Mucosa of rectum (tissue), 2 donors: Measurements from ENCODE around the gene FBH1.
A peak's percentile ranks its signal among the peaks of the same experiment; 100 is the strongest.
"Not testable (repeated sequence)": the region's sequence is repeated elsewhere in the genome, so short reads cannot be mapped to it uniquely, and the experiment has no call there.

Experiments
- H3K27ac ChIP-seq, 2 donors: one replicate each; pipeline ENCODE4 v1.7.0; 2013; ENCODE audit warnings: inconsistent platforms in 2 of 2, low read depth in 2 of 2, low read length in 2 of 2
- H3K27me3 ChIP-seq, 2 donors: one replicate each; pipeline ENCODE4 v1.7.0; 2013; ENCODE audit warnings: low read length in 2 of 2; ENCODE audit not compliant: control insufficient read depth in 2 of 2, insufficient read depth in 2 of 2
- H3K36me3 ChIP-seq, 2 donors: one replicate each; pipeline ENCODE4 v1.7.0; 2013; ENCODE audit warnings: low read length in 2 of 2; ENCODE audit not compliant: control insufficient read depth in 2 of 2, insufficient read depth in 2 of 2
- H3K4me1 ChIP-seq, 2 donors: one replicate each; pipeline ENCODE4 v1.7.0; 2013; ENCODE audit warnings: low read length in 2 of 2, mild to moderate bottlenecking in 1 of 2; ENCODE audit not compliant: control insufficient read depth in 2 of 2, insufficient read depth in 2 of 2
- H3K4me3 ChIP-seq, 2 donors: one replicate each; pipeline ENCODE4 v1.7.0; 2013; ENCODE audit warnings: low read length in 2 of 2
- H3K9ac ChIP-seq, 2 donors: one replicate each; pipeline ENCODE4 v1.7.0; 2013; ENCODE audit warnings: low read length in 2 of 2, low read depth in 1 of 2, mild to moderate bottlenecking in 1 of 2
- H3K9me3 ChIP-seq, 2 donors: one replicate each; pipeline ENCODE4 v1.7.0; 2013; ENCODE audit warnings: low read length in 2 of 2; ENCODE audit not compliant: control insufficient read depth in 2 of 2
- donor health status: healthy.
- donor health status: Normal muscosa, but diverticular disease.

FBH1 gene

DNA sequence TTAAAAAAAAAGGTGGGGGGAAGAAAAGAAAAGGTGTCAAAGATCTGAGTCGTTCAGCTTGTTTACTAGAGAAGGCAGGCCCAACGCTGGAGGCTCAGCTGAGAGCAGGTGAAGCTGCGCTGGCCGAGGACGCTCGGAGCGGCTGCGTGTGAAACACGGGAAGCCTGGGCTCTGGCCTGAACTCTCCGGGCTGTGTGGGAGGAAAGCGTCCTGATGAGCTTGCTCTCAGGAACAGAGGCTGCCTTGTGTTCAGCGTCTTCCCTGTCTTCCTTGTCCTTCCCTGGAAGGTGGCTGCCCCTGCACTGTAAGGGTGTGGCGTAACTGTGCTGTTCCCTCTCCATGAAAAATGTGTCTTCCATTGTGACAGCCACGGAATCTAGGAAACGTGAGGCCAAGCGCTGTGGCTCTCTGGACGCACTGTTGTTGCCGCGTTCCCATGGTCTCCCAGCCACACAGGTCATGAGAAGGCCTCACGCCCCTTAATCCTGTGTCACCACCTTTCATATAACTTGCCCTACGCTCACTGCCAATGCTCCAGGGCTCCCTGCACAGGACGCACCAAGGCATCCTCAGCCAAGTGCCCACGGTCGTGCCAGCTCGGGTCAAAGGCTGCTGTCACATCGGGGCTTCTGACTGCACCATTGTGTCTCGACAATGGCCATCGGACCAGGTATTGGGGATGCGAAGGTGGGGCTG, 71.5 kb downstream of the FBH1 start:
- Histone ChIP-seq H3K4me1 (peaks cover 0 to 7% of the 10 kb centered on the region in 2 donors), H3K4me3 (no peak overlapping the region), H3K27ac (no peak overlapping the region), H3K9me3 (no peaks in the 10 kb centered on the region), H3K27me3 (no peaks in the 10 kb centered on the region), H3K36me3 (peaks cover 29 to 41% of the 10 kb centered on the region in 2 donors), H3K9ac (no peak overlapping the region)

DNA sequence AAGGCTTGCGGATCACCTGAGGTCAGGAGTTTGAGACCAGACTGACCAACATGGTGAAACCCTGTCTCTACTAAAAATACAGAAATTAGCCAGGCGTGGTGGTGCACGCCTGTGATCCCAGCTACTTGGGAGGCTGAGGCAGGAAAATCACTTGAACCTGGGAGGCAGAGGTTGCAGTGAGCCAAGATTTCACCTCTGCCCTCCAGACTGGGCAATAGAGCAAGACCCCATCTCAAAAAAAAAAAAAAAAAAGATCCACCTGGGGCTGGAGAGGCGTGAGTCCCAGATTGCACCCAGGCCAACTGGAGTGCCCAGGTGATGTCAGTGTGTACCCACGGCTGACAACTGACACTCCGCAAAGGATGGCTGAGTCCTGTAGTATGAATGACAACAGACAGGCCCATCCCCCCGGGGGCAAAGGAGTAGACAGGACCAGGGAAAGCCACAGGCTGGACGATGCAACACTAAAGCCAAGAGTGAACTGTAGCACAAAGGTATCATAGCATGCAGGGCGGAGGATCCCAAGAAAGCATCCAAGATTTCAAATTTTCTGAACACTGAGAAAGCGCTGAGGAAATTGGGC, 72.4 kb downstream of the FBH1 start:
- not testable (repeated sequence) for H3K27ac ChIP-seq, H3K4me1 ChIP-seq, H3K4me3 ChIP-seq, H3K9ac ChIP-seq, H3K27me3 ChIP-seq, H3K9me3 ChIP-seq
- H3K36me3 ChIP-seq = peaks cover 29 to 43% of the 10 kb centered on the region in 2 donors

DNA sequence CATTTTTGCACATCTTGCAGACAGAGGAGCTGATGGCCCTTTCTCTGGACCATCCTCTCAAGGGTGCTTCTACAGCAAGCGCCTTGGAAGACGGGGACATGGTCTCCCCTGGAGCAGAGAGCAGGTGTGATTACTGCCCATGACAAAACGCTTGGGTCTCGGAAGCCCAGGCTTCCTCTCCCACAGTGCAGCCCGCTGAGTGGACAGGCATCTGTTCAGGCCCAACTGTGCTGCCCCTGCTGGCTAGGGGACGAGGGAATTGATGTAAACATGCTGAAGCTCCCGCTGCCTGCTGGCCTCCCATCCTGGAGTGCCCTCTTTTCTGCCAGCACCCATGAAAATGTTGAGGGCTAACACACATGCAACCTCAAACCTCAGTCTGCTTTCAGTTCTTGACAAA, 73.0 kb downstream of the FBH1 start:
- no peak overlapping the region for H3K27ac ChIP-seq
- H3K36me3 ChIP-seq = peaks cover 29 to 43% of the 10 kb centered on the region in 2 donors
- H3K27me3 ChIP-seq = no peaks in the 10 kb centered on the region

DNA sequence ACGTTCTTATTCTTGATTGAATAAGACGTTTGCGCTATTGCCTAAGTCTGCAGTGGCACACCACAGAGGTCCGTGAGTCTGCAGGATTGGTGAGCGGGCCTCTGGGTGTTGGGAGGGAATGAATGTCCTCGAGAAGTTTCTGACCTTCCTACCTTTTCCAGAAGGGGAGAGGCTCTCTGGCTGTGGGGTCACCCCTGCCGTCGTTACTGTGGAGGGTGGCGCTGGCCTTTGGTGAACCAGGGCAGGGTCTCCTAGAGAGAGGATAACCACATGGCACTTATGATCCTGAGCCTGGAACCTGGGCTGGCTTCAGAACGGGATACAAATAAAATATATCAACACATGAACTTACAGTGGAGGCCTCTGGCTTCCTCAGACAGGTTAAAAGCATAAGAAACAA, 73.5 kb downstream of the FBH1 start:
- Histone ChIP-seq H3K27ac (no peak overlapping the region), H3K4me3 (no peak overlapping the region), H3K9ac (no peak overlapping the region), H3K4me1 (peaks cover 0 to 7% of the 10 kb centered on the region in 2 donors), H3K9me3 (no peaks in the 10 kb centered on the region), H3K36me3 (peaks cover 29 to 43% of the 10 kb centered on the region in 2 donors), H3K27me3 (no peaks in the 10 kb centered on the region)

More for the DNA sequence above, 73.0 kb downstream of the FBH1 start:
- Histone ChIP-seq H3K4me3 (no peak overlapping the region), H3K4me1 (peaks cover 0 to 7% of the 10 kb centered on the region in 2 donors), H3K9me3 (no peaks in the 10 kb centered on the region), H3K9ac (no peak overlapping the region)

DNA sequence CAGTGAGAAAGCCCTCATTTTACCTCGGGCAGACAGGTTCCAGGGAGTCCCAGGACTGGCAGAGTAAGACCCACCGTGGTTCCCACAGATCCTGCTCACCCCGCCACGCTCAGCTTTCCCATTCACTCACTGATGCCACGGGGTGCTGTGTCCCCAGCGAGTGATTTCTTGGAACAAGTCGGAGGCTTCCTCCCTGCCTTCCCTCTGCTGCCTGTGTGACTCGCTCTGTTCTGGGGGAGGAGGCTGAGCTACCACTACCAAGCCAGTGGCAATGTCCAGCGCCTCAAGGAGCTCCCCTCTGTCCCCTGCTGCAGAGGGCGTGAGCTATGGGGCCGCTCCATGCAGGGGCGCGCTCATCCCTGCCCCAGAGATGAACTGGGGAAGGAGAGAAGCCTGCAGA, 74.7 kb downstream of the FBH1 start:
- Histone ChIP-seq H3K27ac (no peak overlapping the region), H3K9me3 (no peaks in the 10 kb centered on the region), H3K4me3 (no peak overlapping the region), H3K9ac (no peak overlapping the region), H3K27me3 (no peaks in the 10 kb centered on the region), H3K36me3 (peaks cover 26 to 41% of the 10 kb centered on the region in 2 donors), H3K4me1 (peaks cover 0 to 7% of the 10 kb centered on the region in 2 donors)

DNA sequence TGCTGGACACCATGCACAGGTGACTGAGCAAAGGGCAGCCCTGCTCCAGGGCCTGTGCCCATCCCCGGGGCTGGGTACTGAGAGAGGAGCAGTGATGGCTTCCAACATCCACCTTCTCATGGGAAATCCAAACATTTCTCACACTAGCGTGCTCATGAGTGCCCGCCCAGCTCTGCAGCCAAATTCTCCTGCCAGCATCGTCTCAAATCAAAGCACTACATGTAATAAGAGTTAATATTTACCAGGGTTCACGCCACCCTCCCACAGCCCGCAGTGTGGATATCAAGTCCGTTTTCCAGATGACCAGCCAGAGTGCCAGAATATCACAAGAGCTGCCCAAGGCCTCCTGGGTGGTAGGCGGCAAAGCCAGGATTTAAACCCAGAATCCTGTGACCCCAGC, 75.2 kb downstream of the FBH1 start:
- H3K27me3 ChIP-seq = no peaks in the 10 kb centered on the region
- no peak overlapping the region for H3K9ac ChIP-seq
- no peak overlapping the region for H3K4me3 ChIP-seq
- H3K4me1 ChIP-seq = peaks cover 0 to 9% of the 10 kb centered on the region in 2 donors
- H3K9me3 ChIP-seq = no peaks in the 10 kb centered on the region
- no peak overlapping the region for H3K27ac ChIP-seq
- H3K36me3 ChIP-seq = peaks cover 21 to 35% of the 10 kb centered on the region in 2 donors

DNA sequence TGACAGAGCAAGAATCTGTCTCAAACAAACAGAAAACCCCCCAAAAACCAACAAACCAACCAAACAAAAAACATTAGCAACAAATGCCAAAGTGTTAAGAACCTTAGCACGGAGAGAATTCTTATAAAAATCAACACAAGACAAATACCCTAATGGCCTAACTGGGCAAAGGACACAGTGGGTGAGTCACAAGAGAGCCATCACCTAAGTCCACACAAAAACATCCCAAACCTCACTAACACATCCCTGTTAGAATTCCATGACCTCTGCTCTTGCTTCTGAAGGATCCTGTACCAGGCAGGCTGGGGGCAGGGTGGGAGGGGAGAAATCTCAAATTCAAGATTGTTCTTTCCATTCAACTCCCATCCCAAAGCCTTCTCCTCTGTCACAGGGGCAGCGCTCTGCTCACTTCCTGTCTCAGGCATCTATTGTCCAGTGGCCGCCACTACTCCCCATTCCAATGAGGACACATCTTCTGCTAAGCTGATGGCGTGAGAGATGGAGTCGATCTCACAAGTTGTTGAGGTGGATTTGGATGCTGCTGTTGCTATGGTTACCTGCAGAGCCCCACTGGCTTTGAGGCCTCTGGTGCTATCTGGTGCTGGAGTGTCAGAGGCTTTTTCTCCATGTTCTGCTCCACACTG, 78.1 kb downstream of the FBH1 start:
- H3K27ac ChIP-seq = no peak overlapping the region
- H3K27me3 ChIP-seq = no peaks in the 10 kb centered on the region
- H3K9ac ChIP-seq = no peak overlapping the region
- peaks cover under 1 to 14% of the 10 kb centered on the region in 2 donors for H3K36me3 ChIP-seq
- H3K4me1 ChIP-seq = peaks cover 17 to 25% of the 10 kb centered on the region in 2 donors
- no peaks in the 10 kb centered on the region for H3K9me3 ChIP-seq
- no peak overlapping the region for H3K4me3 ChIP-seq

DNA sequence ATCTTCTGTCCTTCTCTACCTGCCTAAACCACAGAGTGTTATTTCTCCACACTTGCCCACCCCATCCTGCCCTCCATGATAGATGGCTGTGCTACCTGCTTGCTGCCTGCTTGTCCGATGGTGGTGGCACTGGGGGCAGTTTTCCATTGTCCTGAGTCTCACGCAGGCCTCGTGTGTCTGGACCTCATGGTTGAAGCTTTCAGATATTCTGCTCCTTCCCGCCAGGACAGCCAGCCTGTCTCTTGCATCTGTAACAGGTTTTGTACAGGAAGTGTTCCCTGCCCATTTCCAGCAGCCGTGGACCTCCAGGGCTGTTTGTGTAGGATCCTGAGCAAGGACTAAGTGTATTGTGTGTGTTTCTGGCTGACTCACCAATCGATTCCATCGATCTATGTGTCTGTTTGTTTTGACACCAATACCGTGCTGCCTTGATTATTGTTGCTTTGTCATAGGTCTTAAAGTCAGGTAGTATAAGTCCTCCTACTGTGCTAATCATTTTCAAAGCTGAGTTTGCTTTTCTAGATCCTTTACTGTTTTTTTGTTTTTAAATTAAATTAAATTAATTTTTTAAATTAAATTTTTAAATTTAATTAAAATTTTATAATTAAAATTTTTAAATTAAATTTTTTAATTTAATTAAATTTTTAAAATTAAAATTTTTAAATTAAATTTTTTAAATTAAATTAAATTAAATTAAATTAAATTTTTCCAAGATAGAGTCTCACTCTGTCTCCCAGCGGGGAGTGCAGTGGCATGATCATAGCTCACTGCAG, 78.8 kb downstream of the FBH1 start:
- Histone ChIP-seq H3K9me3 (no peaks in the 10 kb centered on the region), H3K9ac (no peak overlapping the region), H3K36me3 (peaks cover 0 to 8% of the 10 kb centered on the region in 2 donors), H3K4me3 (no peak overlapping the region), H3K27ac (no peak overlapping the region), H3K4me1 (peaks cover 17 to 25% of the 10 kb centered on the region in 2 donors), H3K27me3 (no peaks in the 10 kb centered on the region)

DNA sequence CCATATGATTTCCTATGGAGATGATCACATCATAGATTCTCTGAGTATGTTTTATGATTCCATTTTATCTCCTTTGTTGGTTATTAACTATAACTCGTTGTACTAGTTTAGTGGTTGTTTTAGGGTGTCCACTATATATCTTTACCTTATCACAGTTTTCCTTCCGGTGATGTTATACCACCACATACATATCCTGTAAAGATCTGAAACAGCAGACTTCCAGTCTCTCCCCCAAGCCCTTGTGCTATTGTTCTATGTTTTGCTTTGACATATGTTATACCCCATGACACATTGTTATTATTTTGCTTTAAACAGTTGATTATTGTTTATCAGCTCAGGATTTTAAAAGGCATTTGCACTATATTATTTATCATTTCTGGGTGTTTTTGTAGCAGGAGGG, 80.0 kb downstream of the FBH1 start:
- Histone ChIP-seq H3K36me3 (peaks cover 0 to 8% of the 10 kb centered on the region in 2 donors), H3K4me3 (no peak overlapping the region), H3K27me3 (no peaks in the 10 kb centered on the region), H3K27ac (no peak overlapping the region), H3K9me3 (no peaks in the 10 kb centered on the region), H3K4me1 (peaks cover 20 to 23% of the 10 kb centered on the region in 2 donors), H3K9ac (no peak overlapping the region)

DNA sequence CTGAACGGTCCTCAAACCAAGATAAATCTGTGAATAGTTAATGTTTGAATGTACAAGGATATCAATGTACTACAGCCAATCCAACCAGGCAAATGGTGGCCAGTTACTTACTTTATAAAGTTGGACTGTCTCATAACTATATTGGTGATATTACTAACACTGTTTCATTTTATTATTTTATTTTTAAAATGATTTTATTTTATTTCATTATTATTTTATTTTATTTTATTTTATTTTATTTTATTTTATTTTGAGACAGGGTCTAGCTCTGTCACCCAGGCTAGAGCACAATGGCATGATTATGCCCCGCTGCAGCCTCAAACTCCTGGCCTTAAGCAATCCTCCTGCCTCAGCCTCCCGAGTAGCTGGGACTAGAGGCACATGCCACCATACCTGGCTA, 80.5 kb downstream of the FBH1 start:
- H3K27me3 ChIP-seq = no peaks in the 10 kb centered on the region
- H3K4me1 ChIP-seq = peaks cover 22 to 25% of the 10 kb centered on the region in 2 donors
- H3K9ac ChIP-seq = peak overlapping the region in 1 of 2 donors; percentile 34
- H3K36me3 ChIP-seq = peaks cover 0 to 5% of the 10 kb centered on the region in 2 donors
- H3K27ac ChIP-seq = peak overlapping the region; percentile 79 to 83
- H3K4me3 ChIP-seq = peak overlapping the region in 1 of 2 donors; percentile 40
- H3K9me3 ChIP-seq = no peaks in the 10 kb centered on the region
